SK-N-SH (cell line): ENCODE results near the gene OR8H3. TPM values are rescaled to one million over a fixed set of nuclear protein-coding genes. Genes with fewer than 3 reads are reported as not detected.
"Not testable (repeated sequence)": the region's sequence is repeated elsewhere in the genome, so short reads cannot be mapped to it uniquely, and the experiment has no call there.

Experiments
- CTCF ChIA-PET: fragments of 300-600, 350-600 bp; formaldehyde crosslinking; extraction: SDS; loops from one replicate; lab custom pipeline; 2021; lab: Yijun Ruan, JAX
- POLR2A ChIA-PET: fragments of 350-600 bp; sonication (Branson Sonifier 250); formaldehyde crosslinking; extraction: SDS; loops from one replicate; lab custom pipeline; 2020; ENCODE audit warnings: antibody characterized with exemption, inconsistent platforms; lab: Yijun Ruan, JAX
- DNase-seq: peaks from one replicate; pipeline ENCODE4 v3.0.0; 2012
- H2AFZ ChIP-seq: fragments of 200-600 bp; sonication (generic); 2 replicates; pipeline ENCODE4 v1.8.1; 2016; ENCODE audit warnings: antibody characterized with exemption, mild to moderate bottlenecking, low read depth
- H3F3A ChIP-seq: fragments of 200-600 bp; sonication (generic); replicated peaks from 2 replicates; pipeline ENCODE3; 2016; ENCODE audit warnings: antibody characterized with exemption, mild to moderate bottlenecking; ENCODE audit not compliant: insufficient read depth
- H3K27ac ChIP-seq, 2 experiments: fragments of 200-500 bp in 1 of 2; fragments of 200-600 bp in 1 of 2; sonication (Bioruptor generic) in 1 of 2; sonication (generic), shearing (Covaris generic) in 1 of 2; 2 replicates each; pipeline versions ENCODE4 v1.5.1 to v1.6.1; 2014 to 2016; ENCODE audit warnings: low read depth in 2 of 2, inconsistent platforms in 1 of 2, low read length in 1 of 2, mild to moderate bottlenecking in 1 of 2, mixed read lengths in 1 of 2
- H3K27me3 ChIP-seq: fragments of 200-600 bp; sonication (generic), shearing (Covaris generic); 2 replicates; pipeline ENCODE4 v1.6.1; 2016; ENCODE audit warnings: mixed run types; ENCODE audit not compliant: insufficient read depth
- H3K36me3 ChIP-seq, 2 experiments: fragments of 200-500 bp in 1 of 2; fragments of 200-600 bp in 1 of 2; sonication (Bioruptor generic) in 1 of 2; sonication (generic) in 1 of 2; replicated peaks in 1 of 2; 2 replicates each; pipeline versions ENCODE3 to v1.5.1; 2014 to 2016; ENCODE audit warnings: low read length in 1 of 2, mild to moderate bottlenecking in 1 of 2; ENCODE audit not compliant: insufficient read depth in 2 of 2, control insufficient read depth in 1 of 2
- H3K4me1 ChIP-seq, 2 experiments: fragments of 200-500 bp in 1 of 2; fragments of 200-600 bp in 1 of 2; sonication (Bioruptor generic) in 1 of 2; sonication (generic), shearing (Covaris generic) in 1 of 2; 2 replicates each; pipeline versions ENCODE4 v1.5.1 to v1.6.1; 2014 to 2016; ENCODE audit warnings: low read depth in 1 of 2, low read length in 1 of 2, mixed run types in 1 of 2; ENCODE audit not compliant: insufficient read depth in 2 of 2, control insufficient read depth in 1 of 2
- H3K4me2 ChIP-seq: fragments of 200-600 bp; sonication (generic), shearing (Covaris generic); 2 replicates; pipeline ENCODE4 v1.6.1; 2017; ENCODE audit warnings: mixed run types
- H3K4me3 ChIP-seq, 2 experiments: fragments of 200-500 bp in 1 of 2; fragments of 200-600 bp in 1 of 2; sonication (Bioruptor generic) in 1 of 2; sonication (generic), shearing (Covaris generic) in 1 of 2; 2 replicates each; pipeline versions ENCODE4 v1.5.1 to v1.8.1; 2014 to 2016; ENCODE audit warnings: low read depth in 2 of 2, inconsistent platforms in 1 of 2, low read length in 1 of 2, mild to moderate bottlenecking in 1 of 2, mixed read lengths in 1 of 2, moderate library complexity in 1 of 2
- H3K79me2 ChIP-seq: fragments of 200-600 bp; sonication (generic); 2 replicates; pipeline ENCODE4 v1.8.1; 2017; ENCODE audit warnings: mild to moderate bottlenecking; ENCODE audit not compliant: insufficient read depth
- H3K9ac ChIP-seq: fragments of 200-600 bp; sonication (generic); 2 replicates; pipeline ENCODE4 v1.6.1; 2017; ENCODE audit warnings: mixed run types
- H3K9me2 ChIP-seq: fragments of 200-600 bp; sonication (generic); 2 replicates; pipeline ENCODE4 v1.6.1; 2017; ENCODE audit warnings: mixed run types
- H3K9me3 ChIP-seq: fragments of 200-600 bp; sonication (generic); 2 replicates; pipeline ENCODE4 v1.6.1; 2017; ENCODE audit warnings: mixed run types, mild to moderate bottlenecking, moderate library complexity
- H4K20me1 ChIP-seq: fragments of 200-600 bp; sonication (generic); 2 replicates; pipeline ENCODE4 v1.6.1; 2017; ENCODE audit warnings: mild to moderate bottlenecking, mixed run types; ENCODE audit not compliant: insufficient read depth
- JUND ChIP-seq: IDR thresholded peaks from 2 replicates; pipeline ENCODE4 v1.4.0; 2012
- MEF2A ChIP-seq: IDR thresholded peaks from 2 replicates; pipeline ENCODE4 v1.4.0; 2012; ENCODE audit warnings: low read depth, borderline replicate concordance
- NRF1 ChIP-seq: IDR thresholded peaks from 2 replicates; pipeline ENCODE4 v1.6.1; 2012; ENCODE audit warnings: low read depth, mild to moderate bottlenecking, low read length
- RAD21 ChIP-seq: IDR thresholded peaks from 2 replicates; pipeline ENCODE4 v1.6.1; 2012; ENCODE audit warnings: mild to moderate bottlenecking, low read length
- SMC3 ChIP-seq: IDR thresholded peaks from 2 replicates; pipeline ENCODE4 v1.6.1; 2012; ENCODE audit warnings: low read depth, low read length, improper control_type of control experiment
- USF2 ChIP-seq: fragments of 150-350 bp; IDR thresholded peaks from 2 replicates; pipeline ENCODE4 v1.6.1; 2017; ENCODE audit warnings: antibody characterized with exemption, low read length, low read depth, borderline replicate concordance
- WGBS: methylation state at CpG from one replicate; pipeline ENCODE4 v1.1.6; 2017; ENCODE audit warnings: low lambda C conversion rate; 5-methylcytosine and 5-hydroxymethylcytosine counted together
- polyA plus RNA-seq, 3 experiments: library from polyadenylated mRNA; depleted of rRNA; stranded (reverse); fragments of >200 nt; gene quantifications; 2 replicates each; pipeline ENCODE4 v1.2.3, GENCODE V29; 2012
- TF ChIP-seq, protein P1 (sequence below): IDR thresholded peaks from 2 replicates; pipeline ENCODE4; 2012
- TF ChIP-seq, protein P2 (sequence below): IDR thresholded peaks from 2 replicates; pipeline ENCODE4 v1.4.0; 2012; ENCODE audit warnings: low read depth

The OR8H3 gene
- polyA plus RNA-seq, 1 of the 3 experiments (the other 2 are of a cell fraction), result not detected

DNA sequence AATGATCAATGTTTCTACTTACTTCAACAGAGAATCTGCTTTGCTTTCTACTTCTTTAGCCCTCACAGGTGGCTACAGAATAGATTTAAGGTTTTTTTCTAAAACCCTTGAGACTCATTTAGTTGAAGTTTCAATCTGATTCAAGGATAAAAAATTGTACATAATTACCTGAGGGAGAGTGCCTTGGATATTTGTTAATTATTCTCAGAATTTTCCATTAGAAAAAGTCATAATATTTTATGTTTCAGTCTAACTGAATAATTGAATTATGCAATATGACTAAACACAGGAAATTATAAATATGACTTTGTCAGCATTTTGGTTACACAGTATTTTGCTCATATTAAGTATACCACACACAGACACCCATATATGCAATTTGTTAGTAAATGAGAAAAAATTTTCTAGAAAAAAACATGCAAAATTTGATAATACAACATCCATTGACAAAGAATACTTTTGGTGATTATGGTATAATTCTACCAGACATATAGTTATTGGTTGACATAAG, 18.0 kb downstream of the OR8H3 start, which contains the start of gene OR8J3:
TSS of gene OR8J3 (minus strand) at position 51 of the 511 bp plus-strand sequence. CDS start 2,483 bp downstream, outside the sequence.
- ChIA-PET POLR2A (no interaction called here), CTCF (no interaction called here)

GRCh38 chr11:56143681-56144080, 21.5 kb downstream of the OR8H3 start:
- CTCF ChIA-PET, H3K4me2 ChIP-seq, H3K27me3 ChIP-seq, H3K9me2 ChIP-seq, DNase-seq, H3F3A ChIP-seq, H3K27ac ChIP-seq, H3K9ac ChIP-seq, POLR2A ChIA-PET, H3K79me2 ChIP-seq, H4K20me1 ChIP-seq, H3K36me3 ChIP-seq, H3K9me3 ChIP-seq, H3K4me1 ChIP-seq, H2AFZ ChIP-seq, H3K4me3 ChIP-seq: not testable (repeated sequence)
- WGBS, result 42% methylated on average over 8 of the region's 30 CpGs

More for the DNA sequence above, 18.0 kb downstream of the OR8H3 start, which contains the start of gene OR8J3:
- TF ChIP-seq, protein P1, sequence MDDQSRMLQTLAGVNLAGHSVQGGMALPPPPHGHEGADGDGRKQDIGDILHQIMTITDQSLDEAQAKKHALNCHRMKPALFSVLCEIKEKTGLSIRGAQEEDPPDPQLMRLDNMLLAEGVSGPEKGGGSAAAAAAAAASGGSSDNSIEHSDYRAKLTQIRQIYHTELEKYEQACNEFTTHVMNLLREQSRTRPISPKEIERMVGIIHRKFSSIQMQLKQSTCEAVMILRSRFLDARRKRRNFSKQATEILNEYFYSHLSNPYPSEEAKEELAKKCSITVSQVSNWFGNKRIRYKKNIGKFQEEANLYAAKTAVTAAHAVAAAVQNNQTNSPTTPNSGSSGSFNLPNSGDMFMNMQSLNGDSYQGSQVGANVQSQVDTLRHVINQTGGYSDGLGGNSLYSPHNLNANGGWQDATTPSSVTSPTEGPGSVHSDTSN, result no peak
- TF ChIP-seq NRF1, result no peak
- Histone ChIP-seq H3K36me3 (no peaks in the 10 kb centered on the region), H2AFZ (no peak within 1 kb of the TSS), H3K4me1 (no peaks in the 10 kb centered on the region), H3K27ac (no peak within 1 kb of the TSS), H3K79me2 (no peaks in the 10 kb centered on the region), H3K4me2 (no peak within 1 kb of the TSS), H3K27me3 (no peaks in the 10 kb centered on the region), H3K9me3 (no peaks in the 10 kb centered on the region), H3K4me3 (no peak within 1 kb of the TSS), H4K20me1 (no peaks in the 10 kb centered on the region), H3F3A (no peaks in the 10 kb centered on the region), H3K9me2 (no peaks in the 10 kb centered on the region), H3K9ac (no peak within 1 kb of the TSS)
- no peak for DNase-seq

DNA sequence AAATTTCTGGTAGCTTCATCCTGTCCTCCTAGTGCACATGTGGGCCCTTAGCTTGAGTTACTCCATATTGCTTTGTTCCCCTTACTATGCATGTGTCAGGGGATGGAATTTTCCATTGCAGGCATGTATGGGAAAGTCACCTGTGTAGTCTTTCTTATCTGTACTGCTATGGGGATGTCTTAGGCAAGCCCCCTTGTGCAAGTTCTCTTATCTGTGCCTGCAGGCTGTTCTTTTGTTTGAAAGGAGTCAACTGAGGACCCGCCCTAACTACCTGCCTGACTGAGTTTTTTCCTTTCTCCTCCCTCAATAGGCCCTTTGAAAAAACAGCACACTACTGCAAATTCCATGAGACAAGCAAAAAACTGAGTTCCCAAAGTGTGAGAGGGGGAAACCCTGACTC, 29.2 kb downstream of the OR8H3 start:
- Histone ChIP-seq H3K4me3 (no peak overlapping the region), H4K20me1 (no peaks in the 10 kb centered on the region), H3K27me3 (no peaks in the 10 kb centered on the region), H2AFZ (no peak overlapping the region), H3K4me1 (no peaks in the 10 kb centered on the region), H3K9me3 (no peaks in the 10 kb centered on the region), H3K9me2 (no peaks in the 10 kb centered on the region), H3K27ac (no peak overlapping the region), H3K9ac (no peak overlapping the region), H3K4me2 (no peak overlapping the region), H3F3A (no peaks in the 10 kb centered on the region), H3K79me2 (no peaks in the 10 kb centered on the region), H3K36me3 (no peaks in the 10 kb centered on the region)
- ChIA-PET CTCF (no interaction called here), POLR2A (no interaction called here)
- no peak for DNase-seq
- 0% methylated on average over 1 of the region's 1 CpG for WGBS
- no peak for TF ChIP-seq JUND
- TF ChIP-seq SMC3, result no peak

DNA sequence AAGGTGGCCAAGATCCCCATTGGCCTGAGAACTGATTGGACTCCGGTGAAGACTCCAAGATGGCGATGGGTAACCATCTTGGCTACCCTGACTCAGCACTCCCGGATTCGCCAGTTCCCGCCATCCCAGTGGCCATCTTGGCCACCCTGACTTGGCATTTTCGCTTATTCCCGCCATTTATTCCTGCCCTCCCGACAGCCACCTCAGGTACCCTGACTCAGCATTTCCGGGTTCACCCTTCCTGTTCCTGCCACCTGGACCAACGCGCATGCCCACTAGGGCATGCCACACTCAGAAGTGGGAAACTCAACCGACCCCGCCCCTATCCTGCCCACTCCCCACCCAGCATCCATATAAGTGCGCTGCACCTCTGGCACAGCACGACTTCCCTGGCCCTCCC, 30.2 kb downstream of the OR8H3 start:
- no peak overlapping the region for H3K9ac ChIP-seq

More for the DNA sequence above, 30.2 kb downstream of the OR8H3 start:
- no peak for DNase-seq
- H3K27ac ChIP-seq, result no peak overlapping the region
- no peaks in the 10 kb centered on the region for H3K27me3 ChIP-seq
- no peaks in the 10 kb centered on the region for H3K79me2 ChIP-seq
- H3K4me1 ChIP-seq, result no peaks in the 10 kb centered on the region
- no peak overlapping the region for H2AFZ ChIP-seq
- CTCF ChIA-PET, result no interaction called here
- POLR2A ChIA-PET, result no interaction called here
- no peaks in the 10 kb centered on the region for H4K20me1 ChIP-seq
- H3K4me3 ChIP-seq, result no peak overlapping the region
- 8% methylated on average over 15 of the region's 15 CpGs for WGBS
- no peak for TF ChIP-seq RAD21
- no peak for TF ChIP-seq MEF2A
- TF ChIP-seq, protein P2, sequence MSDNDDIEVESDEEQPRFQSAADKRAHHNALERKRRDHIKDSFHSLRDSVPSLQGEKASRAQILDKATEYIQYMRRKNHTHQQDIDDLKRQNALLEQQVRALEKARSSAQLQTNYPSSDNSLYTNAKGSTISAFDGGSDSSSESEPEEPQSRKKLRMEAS, result no peak
- TF ChIP-seq USF2, result no peak
- TF ChIP-seq, all 33 proteins: peak for 0
- Histone ChIP-seq H3F3A (no peaks in the 10 kb centered on the region), H3K9me3 (no peaks in the 10 kb centered on the region), H3K4me2 (no peak overlapping the region), H3K36me3 (no peaks in the 10 kb centered on the region), H3K9me2 (no peaks in the 10 kb centered on the region)
